HL-60 (cell line): ENCODE results near the gene CSAD.

ENCODE experiments used
- DNase-seq, 2 experiments: peaks; one replicate each; pipeline ENCODE4 v3.0.0-alpha.2; 2010 to 2020; ENCODE audit warnings: low read depth in 1 of 2, low spot score in 1 of 2
- H3K27ac ChIP-seq: fragments of 250-450 bp; sonication (Bioruptor Pico); replicated peaks from 2 replicates; pipeline ENCODE4 v1.5.1; 2020; ENCODE audit warnings: mild to moderate bottlenecking, moderate library complexity
- H3K27me3 ChIP-seq: fragments of 250-450 bp; sonication (Bioruptor Pico); 2 replicates; pipeline ENCODE4 v1.5.1; 2021; ENCODE audit warnings: mild to moderate bottlenecking, moderate library complexity; ENCODE audit not compliant: insufficient read depth, poor library complexity, severe bottlenecking
- H3K4me3 ChIP-seq: replicated peaks from 2 replicates; pipeline ENCODE4 v1.5.1; 2011; ENCODE audit warnings: mild to moderate bottlenecking, control low read depth, low read length; ENCODE audit not compliant: insufficient read depth
- GABPA ChIP-seq: IDR thresholded peaks from 2 replicates; pipeline ENCODE4 v1.6.1; 2012; ENCODE audit warnings: low read depth
- POLR2AphosphoS5 ChIP-seq: IDR thresholded peaks from 2 replicates; pipeline ENCODE4 v1.6.1; 2012; ENCODE audit warnings: low read depth
- SPI1 ChIP-seq: IDR thresholded peaks from 2 replicates; pipeline ENCODE4 v1.6.1; 2012; ENCODE audit warnings: low read depth, mild to moderate bottlenecking, borderline replicate concordance
- TF ChIP-seq, protein P1 (sequence below): IDR thresholded peaks from 2 replicates; pipeline ENCODE4 v1.6.1; 2012; ENCODE audit warnings: low read depth; ENCODE audit not compliant: insufficient replicate concordance
- TF ChIP-seq, protein P2 (sequence below): IDR thresholded peaks from one replicate; pipeline ENCODE4 v1.5.1; 2011; ENCODE audit warnings: low read length, control low read depth, inconsistent platforms; ENCODE audit not compliant: insufficient read depth

CSAD gene

DNA sequence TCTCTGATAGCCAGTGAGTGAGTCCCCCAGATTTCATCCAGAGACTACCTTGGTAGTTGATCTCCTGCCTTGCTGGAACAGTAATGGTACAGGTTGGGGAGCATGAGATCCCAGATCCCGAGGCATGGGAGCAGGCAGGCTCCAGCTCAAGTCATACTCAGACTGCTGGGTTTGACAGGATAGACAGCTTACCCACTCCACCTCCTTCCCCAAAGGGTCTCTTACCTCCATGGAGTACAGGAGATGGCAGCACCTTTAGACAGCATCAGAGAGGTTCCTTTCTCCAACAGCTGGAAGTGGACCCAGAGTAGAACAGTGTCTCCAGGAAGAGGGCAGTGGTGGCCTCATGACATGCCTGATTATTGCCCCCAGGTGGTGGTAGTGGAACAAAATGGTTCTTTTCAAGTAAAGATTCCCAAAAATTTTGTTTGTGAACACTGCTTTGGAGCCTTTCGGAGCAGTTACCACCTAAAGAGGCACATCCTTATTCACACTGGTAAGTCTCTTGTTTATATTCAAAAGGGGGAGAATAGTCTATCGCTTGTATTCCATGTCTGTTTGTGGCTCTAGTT is 4.9 kb upstream of the CSAD start:
- no peak for DNase-seq
- no peak overlapping the region for H3K27ac ChIP-seq
- TF ChIP-seq, protein P1, sequence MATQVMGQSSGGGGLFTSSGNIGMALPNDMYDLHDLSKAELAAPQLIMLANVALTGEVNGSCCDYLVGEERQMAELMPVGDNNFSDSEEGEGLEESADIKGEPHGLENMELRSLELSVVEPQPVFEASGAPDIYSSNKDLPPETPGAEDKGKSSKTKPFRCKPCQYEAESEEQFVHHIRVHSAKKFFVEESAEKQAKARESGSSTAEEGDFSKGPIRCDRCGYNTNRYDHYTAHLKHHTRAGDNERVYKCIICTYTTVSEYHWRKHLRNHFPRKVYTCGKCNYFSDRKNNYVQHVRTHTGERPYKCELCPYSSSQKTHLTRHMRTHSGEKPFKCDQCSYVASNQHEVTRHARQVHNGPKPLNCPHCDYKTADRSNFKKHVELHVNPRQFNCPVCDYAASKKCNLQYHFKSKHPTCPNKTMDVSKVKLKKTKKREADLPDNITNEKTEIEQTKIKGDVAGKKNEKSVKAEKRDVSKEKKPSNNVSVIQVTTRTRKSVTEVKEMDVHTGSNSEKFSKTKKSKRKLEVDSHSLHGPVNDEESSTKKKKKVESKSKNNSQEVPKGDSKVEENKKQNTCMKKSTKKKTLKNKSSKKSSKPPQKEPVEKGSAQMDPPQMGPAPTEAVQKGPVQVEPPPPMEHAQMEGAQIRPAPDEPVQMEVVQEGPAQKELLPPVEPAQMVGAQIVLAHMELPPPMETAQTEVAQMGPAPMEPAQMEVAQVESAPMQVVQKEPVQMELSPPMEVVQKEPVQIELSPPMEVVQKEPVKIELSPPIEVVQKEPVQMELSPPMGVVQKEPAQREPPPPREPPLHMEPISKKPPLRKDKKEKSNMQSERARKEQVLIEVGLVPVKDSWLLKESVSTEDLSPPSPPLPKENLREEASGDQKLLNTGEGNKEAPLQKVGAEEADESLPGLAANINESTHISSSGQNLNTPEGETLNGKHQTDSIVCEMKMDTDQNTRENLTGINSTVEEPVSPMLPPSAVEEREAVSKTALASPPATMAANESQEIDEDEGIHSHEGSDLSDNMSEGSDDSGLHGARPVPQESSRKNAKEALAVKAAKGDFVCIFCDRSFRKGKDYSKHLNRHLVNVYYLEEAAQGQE, result no peak
- TF ChIP-seq, protein P2, sequence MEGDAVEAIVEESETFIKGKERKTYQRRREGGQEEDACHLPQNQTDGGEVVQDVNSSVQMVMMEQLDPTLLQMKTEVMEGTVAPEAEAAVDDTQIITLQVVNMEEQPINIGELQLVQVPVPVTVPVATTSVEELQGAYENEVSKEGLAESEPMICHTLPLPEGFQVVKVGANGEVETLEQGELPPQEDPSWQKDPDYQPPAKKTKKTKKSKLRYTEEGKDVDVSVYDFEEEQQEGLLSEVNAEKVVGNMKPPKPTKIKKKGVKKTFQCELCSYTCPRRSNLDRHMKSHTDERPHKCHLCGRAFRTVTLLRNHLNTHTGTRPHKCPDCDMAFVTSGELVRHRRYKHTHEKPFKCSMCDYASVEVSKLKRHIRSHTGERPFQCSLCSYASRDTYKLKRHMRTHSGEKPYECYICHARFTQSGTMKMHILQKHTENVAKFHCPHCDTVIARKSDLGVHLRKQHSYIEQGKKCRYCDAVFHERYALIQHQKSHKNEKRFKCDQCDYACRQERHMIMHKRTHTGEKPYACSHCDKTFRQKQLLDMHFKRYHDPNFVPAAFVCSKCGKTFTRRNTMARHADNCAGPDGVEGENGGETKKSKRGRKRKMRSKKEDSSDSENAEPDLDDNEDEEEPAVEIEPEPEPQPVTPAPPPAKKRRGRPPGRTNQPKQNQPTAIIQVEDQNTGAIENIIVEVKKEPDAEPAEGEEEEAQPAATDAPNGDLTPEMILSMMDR, result no peak
- no peaks in the 10 kb centered on the region for H3K27me3 ChIP-seq
- H3K4me3 ChIP-seq, result no peak overlapping the region

DNA sequence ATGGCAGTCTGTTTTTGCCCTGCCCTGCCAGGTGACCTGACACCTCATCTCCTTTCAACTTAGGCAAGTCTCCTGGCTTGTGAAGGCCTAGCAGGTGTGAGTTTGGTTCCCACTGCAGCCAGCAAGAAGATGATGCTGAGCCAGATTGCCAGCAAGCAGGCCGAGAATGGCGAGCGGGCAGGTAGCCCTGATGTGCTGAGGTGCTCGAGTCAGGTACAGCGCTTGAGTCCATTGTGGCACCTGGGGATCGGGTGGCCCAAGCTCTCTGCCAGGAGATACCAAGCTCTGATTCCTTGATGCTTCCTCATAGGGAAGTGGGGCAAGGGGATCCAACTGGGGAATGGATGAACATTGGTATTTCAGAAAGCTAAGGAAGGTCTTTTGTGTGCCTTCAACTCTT is 4.1 kb upstream of the CSAD start:
- TF ChIP-seq, protein P1, result no peak
- TF ChIP-seq SPI1, result no peak
- TF ChIP-seq POLR2AphosphoS5, result no peak
- TF ChIP-seq GABPA, result no peak
- TF ChIP-seq, protein P2, result no peak
- no peak for DNase-seq
- Histone ChIP-seq H3K27me3 (no peaks in the 10 kb centered on the region), H3K4me3 (no peak overlapping the region), H3K27ac (no peak overlapping the region)

DNA sequence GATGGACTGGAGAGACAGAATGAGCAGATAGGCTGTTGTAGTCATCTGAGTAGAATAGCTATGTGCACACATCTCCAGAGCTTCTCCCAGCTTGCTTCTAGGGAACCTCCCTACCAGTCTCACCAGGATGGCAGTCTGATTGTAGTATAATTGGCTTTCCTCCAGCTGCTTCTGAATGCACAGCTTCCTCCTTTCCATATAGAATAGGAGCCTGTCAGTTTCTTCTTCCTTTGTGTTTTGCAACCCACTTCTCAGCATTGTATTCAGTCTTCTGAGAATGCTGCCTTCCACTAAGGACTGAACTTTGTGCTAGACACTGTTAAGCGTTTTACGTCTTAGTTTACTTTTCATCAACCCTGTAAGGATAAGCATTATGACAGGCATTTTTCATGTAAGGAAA is 2.2 kb upstream of the CSAD start:
- no peaks in the 10 kb centered on the region for H3K27me3 ChIP-seq
- TF ChIP-seq, protein P2, result no peak
- peak; percentile 44; the same call in 1 of the 2 replicates for TF ChIP-seq SPI1
- TF ChIP-seq, protein P1, result no peak
- peak in 1 of 2 experiments; percentile 83 for DNase-seq
- H3K27ac ChIP-seq, result no peak overlapping the region
- H3K4me3 ChIP-seq, result peak overlapping the region; percentile 11; the same call in 1 of the 2 replicates
